AG09319 (cell line): Measurements from ENCODE around the gene BIN2.
"Not testable (repeated sequence)": the region's sequence is repeated elsewhere in the genome, so short reads cannot be mapped to it uniquely, and the experiment has no call there.

Source experiments
- DNase-seq: peaks from one replicate; pipeline ENCODE4 v3.0.0-alpha.2; 2010; ENCODE audit warnings: low read depth; ENCODE audit errors: extremely low read depth
- CTCF ChIP-seq: IDR thresholded peaks from 2 replicates; pipeline ENCODE4 v1.5.1; 2011; ENCODE audit warnings: low read depth, mild to moderate bottlenecking, inconsistent platforms, low read length, moderate library complexity

BIN2 gene

GRCh38 chr12:51285843-51286242, 38.1 kb downstream of the BIN2 start:
- DNase-seq, result no peak
- no peak for TF ChIP-seq CTCF

- no peak for TF ChIP-seq CTCF
- no peak for DNase-seq
These were observed 42.6 kb downstream of the BIN2 start for GRCh38 chr12:51281202-51281924.

- DNase-seq, result no peak
- no peak for TF ChIP-seq CTCF
These were observed 48.9 kb downstream of the BIN2 start for GRCh38 chr12:51275088-51275487.

GRCh38 chr12:51272810-51273209, 51.2 kb downstream of the BIN2 start:
- not testable (repeated sequence) for DNase-seq

- DNase-seq, result no peak
- no peak for TF ChIP-seq CTCF
These were observed 52.9 kb downstream of the BIN2 start for GRCh38 chr12:51270951-51271518.

- DNase-seq, result no peak
- TF ChIP-seq CTCF, result no peak
These were observed 53.7 kb downstream of the BIN2 start, which contains the start of gene SMAGP for GRCh38 chr12:51270067-51270950. Gene SMAGP (minus strand): TSS chr12:51270415. CDS start chr12:51269278, 1,137 bp downstream.

- no peak for DNase-seq
- peak; percentile 45 for TF ChIP-seq CTCF
These were observed 54.6 kb downstream of the BIN2 start for GRCh38 chr12:51269174-51270066.
